Right lobe of liver (tissue), 6 donors: ENCODE results near the gene CHCHD1. TPM values are rescaled to one million over a fixed set of nuclear protein-coding genes. Genes with fewer than 3 reads are reported as not detected.
"Not testable (repeated sequence)": the region's sequence is repeated elsewhere in the genome, so short reads cannot be mapped to it uniquely, and the experiment has no call there.

Source experiments
- ATAC-seq, 4 donors: fragments of 200-7000 bp; cut with Tn5 transposase; one replicate each; pipeline ENCODE4 v1.9.1; 2020; ENCODE audit warnings: mild to moderate bottlenecking in 4 of 4, moderate library complexity in 4 of 4
- DNase-seq, 3 donors: peaks; one replicate each; pipeline ENCODE4 v3.0.0-alpha.2; 2020
- H3K27ac ChIP-seq, 3 donors: fragments of 200-600 bp; one replicate each; pipeline ENCODE4 v1.8.0; 2022
- H3K27me3 ChIP-seq, 2 donors: fragments of 200-600 bp; one replicate each; pipeline ENCODE4 v1.8.0; 2022
- H3K36me3 ChIP-seq, 4 donors: fragments of 200-600 bp; sonication (generic) in 1 of 4; one replicate each; pipeline versions ENCODE4 v1.5.1 to v1.8.0; 2017 to 2022; ENCODE audit warnings: control low read depth in 1 of 4
- H3K4me1 ChIP-seq, 4 donors: fragments of 200-600 bp; sonication (generic) in 1 of 4; one replicate each; pipeline versions ENCODE4 v1.5.1 to v1.8.0; 2017 to 2022; ENCODE audit warnings: control low read depth in 1 of 4
- H3K4me3 ChIP-seq, 3 donors: fragments of 200-600 bp; one replicate each; pipeline ENCODE4 v1.8.0; 2022
- H3K9me3 ChIP-seq, 4 donors: fragments of 200-600 bp; sonication (generic) in 1 of 4; one replicate each; pipeline versions ENCODE4 v1.5.1 to v1.8.0; 2017 to 2022; ENCODE audit warnings: control low read depth in 1 of 4
- POLR2A ChIP-seq: fragments of 450-650 bp; IDR thresholded peaks from one replicate; pipeline ENCODE4 v1.6.1; 2017; ENCODE audit warnings: antibody characterized with exemption, mild to moderate bottlenecking
- WGBS: methylation state at CpG from one replicate; pipeline ENCODE4 v1.1.6; 2018; ENCODE audit warnings: low coverage, low lambda C conversion rate; ENCODE audit not compliant: insufficient coverage; ENCODE audit errors: missing lambda C conversion rate; 5-methylcytosine and 5-hydroxymethylcytosine counted together
- intact Hi-C, 2 donors: fragments of 100-400 bp; cut with DNase I; formaldehyde crosslinking; loops; one replicate each; pipeline versions ENCODE4 v1.11.2 to v1.14.1; 2022
- total RNA-seq, 6 experiments: library from RNA; depleted of rRNA in 2 of 6; stranded (reverse); fragments of >200 nt in 2 of 6; fragmentation: NEBNext Ultra II Directional in 3 of 6; extraction: Animal tissue kit (Norgen Biotek cat#: 25700) in 3 of 6; gene quantifications; one replicate each; pipeline versions ENCODE4 v1.1.0 to v1.2.4, GENCODE V29; 2016 to 2023
- TF ChIP-seq, protein P1 (sequence below), 4 donors: fragments of 200-600 bp in 3 of 4; fragments of 450-650 bp in 1 of 4; IDR thresholded peaks; one replicate each; pipeline versions ENCODE4 v1.5.1 to v1.8.0; 2016 to 2022; ENCODE audit warnings: antibody characterized with exemption in 4 of 4, mild to moderate bottlenecking in 2 of 4
- donor health status: DM: no; HTN: yes; CAD: no.
- donor health status: DM: no; HTN: no; CAD: no.
- donor health status: DM: no; HTN: no; CAD: no.
- donor health status: DM: no; HTN: yes; CAD: no.
- donor health status: DM: no; HTN: yes; CAD: no.

CHCHD1 gene
- total RNA-seq, 6 experiments from 2014 or later: 13.0 to 25.1 (median 17.4) TPM

DNA sequence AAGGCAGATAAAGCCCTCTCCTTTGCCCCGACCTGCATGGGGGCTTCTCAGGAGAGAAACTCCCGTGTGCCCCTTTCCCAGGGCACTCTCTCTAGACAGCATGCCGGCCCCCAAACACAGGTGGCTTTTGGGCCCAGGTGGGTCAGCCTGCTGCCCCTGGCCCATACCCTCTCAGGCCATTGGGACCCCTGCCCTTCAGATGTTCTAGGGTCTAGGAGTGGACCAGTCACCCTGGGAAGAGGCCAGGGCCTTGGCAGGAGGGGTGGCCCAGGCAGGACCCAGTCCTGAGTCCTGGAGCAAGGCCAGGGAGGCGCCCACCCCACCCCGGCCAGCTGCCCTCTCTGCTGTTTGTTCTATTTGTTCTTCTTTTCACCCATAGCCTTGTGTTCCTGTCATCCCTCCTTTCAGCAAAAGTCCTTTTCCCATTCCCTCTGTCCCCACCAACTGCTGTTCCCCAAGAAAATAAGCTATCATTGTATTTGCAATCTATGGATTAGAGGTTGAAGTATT, 47.0 kb upstream of the CHCHD1 start:
- TF ChIP-seq, protein P1, sequence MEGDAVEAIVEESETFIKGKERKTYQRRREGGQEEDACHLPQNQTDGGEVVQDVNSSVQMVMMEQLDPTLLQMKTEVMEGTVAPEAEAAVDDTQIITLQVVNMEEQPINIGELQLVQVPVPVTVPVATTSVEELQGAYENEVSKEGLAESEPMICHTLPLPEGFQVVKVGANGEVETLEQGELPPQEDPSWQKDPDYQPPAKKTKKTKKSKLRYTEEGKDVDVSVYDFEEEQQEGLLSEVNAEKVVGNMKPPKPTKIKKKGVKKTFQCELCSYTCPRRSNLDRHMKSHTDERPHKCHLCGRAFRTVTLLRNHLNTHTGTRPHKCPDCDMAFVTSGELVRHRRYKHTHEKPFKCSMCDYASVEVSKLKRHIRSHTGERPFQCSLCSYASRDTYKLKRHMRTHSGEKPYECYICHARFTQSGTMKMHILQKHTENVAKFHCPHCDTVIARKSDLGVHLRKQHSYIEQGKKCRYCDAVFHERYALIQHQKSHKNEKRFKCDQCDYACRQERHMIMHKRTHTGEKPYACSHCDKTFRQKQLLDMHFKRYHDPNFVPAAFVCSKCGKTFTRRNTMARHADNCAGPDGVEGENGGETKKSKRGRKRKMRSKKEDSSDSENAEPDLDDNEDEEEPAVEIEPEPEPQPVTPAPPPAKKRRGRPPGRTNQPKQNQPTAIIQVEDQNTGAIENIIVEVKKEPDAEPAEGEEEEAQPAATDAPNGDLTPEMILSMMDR (IDR thresholded peaks at IDR 0.05): no peak
- TF ChIP-seq POLR2A: no peak
- DNase-seq (no peak), ATAC-seq (no peak)
- Histone ChIP-seq H3K9me3 (no peaks in the 10 kb centered on the region), H3K27ac (no peak overlapping the region), H3K36me3 (peaks cover 0 to 10% (median 0%) of the 10 kb centered on the region in 4 donors), H3K27me3 (no peaks in the 10 kb centered on the region), H3K4me3 (no peak overlapping the region), H3K4me1 (peaks cover 0 to 12% (median 4%) of the 10 kb centered on the region in 4 donors)
- 33% methylated on average over 1 of the region's 5 CpGs for WGBS
- intact Hi-C loops: no loop called here

DNA sequence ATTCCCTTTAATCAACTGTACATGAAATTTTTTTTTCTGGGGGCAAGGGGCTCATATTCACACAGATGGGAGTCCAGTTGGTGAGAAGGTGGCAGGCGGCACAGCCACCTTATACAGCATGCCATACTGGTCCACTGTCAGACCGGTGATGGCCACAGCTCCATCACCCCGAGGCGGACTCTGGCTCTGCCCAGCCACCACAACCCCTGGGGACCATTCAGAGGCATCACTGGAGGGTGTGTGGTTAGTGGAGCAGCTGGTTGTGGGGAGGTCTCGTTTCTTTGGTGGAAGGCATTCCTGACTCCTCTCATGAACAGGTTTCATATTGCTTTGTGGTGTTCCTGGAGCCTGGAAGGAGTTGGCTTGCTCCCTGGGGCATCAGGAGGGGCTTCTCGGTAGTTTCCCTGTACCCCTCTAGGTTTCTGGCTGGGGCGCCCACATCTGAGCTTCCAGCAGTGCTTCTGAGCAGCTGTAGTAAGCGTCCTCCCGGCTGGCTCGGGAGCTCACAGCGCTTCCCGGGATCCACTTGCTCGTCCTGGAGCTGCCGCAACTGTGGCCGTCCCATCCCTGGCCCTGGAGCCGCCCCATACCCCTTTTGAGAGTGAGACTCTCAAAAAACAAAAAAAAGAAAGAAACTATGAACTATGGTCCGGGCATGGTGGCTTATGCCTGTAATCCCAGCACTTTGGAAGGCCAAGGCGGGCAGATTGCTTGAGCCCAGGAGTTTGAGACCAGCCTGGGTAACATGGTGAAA, 41.2 kb upstream of the CHCHD1 start:
- intact Hi-C loops, H3K9me3 ChIP-seq: not testable (repeated sequence)
- WGBS: 98% methylated on average over 6 of the region's 18 CpGs

DNA sequence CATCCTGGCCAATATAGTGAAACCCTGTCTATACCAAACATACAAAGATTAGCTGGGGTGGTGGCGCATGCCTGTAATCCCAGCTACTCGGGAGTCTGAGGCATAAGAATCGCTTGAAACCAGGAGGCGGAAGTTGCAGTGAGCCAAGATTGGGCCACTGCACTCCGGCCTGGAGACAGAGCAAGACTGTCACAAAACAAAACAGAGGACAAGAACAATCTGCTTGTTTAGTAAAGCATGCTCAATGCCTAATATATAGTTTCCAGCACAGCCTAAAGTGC, 39.5 kb upstream of the CHCHD1 start:
- TF ChIP-seq POLR2A: no peak
- TF ChIP-seq, protein P1 (IDR thresholded peaks at IDR 0.05): no peak
- Histone ChIP-seq H3K4me1 (peaks cover 0 to 23% (median 7%) of the 10 kb centered on the region in 4 donors), H3K27ac (no peak overlapping the region), H3K4me3 (no peak overlapping the region), H3K36me3 (peaks cover 0 to 12% (median 4%) of the 10 kb centered on the region in 4 donors), H3K9me3 (no peaks in the 10 kb centered on the region), H3K27me3 (no peaks in the 10 kb centered on the region)
- WGBS: 90% methylated on average over 5 of the region's 5 CpGs
- no peak for DNase-seq
- intact Hi-C loops: no loop called here
- ATAC-seq: no peak

More for the DNA sequence above, 41.2 kb upstream of the CHCHD1 start:
- H3K36me3 ChIP-seq, H3K27ac ChIP-seq, DNase-seq, H3K27me3 ChIP-seq, H3K4me3 ChIP-seq, ATAC-seq: not testable (repeated sequence)
- H3K4me1 ChIP-seq: peaks cover 0 to 16% (median 7%) of the 10 kb centered on the region in 4 donors

DNA sequence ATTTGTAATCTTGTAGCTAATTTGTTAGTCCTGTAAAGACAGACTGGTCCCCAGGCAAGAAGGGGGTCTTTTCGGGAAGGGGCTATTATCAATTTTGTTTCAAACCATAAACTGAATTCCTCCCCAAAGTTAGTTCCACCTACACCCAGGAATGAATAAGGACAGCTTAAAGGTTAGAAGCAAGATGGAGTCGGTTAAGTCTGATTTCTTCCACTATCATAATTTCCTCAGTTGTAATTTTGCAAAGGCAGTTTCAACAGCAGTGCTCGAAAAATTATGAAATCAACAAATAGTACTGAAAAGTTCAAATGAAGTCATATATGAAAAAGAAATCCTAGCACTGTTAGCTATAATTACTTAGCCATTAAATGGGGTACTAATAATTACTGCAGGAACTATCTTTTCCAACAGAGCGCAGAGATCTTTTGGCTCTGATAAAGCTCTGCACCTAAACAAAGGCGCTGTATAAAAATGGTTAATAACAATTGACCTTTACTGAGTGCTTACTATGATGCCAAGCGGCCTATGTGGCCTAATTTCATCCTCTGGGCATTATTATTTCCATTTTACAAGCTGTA, 38.4 kb upstream of the CHCHD1 start:
- DNase-seq: no peak
- H3K27me3 ChIP-seq: no peaks in the 10 kb centered on the region
- no peaks in the 10 kb centered on the region for H3K9me3 ChIP-seq
- TF ChIP-seq, protein P1 (IDR thresholded peaks at IDR 0.05): no peak
- TF ChIP-seq POLR2A: no peak
- peaks cover 0 to 23% (median 7%) of the 10 kb centered on the region in 4 donors for H3K4me1 ChIP-seq
- peak overlapping the region; percentile 86 to 90 (median 87) for H3K27ac ChIP-seq
- peak overlapping the region; percentile 83 to 91 (median 86) for H3K4me3 ChIP-seq
- H3K36me3 ChIP-seq: peaks cover 0 to 17% (median 9%) of the 10 kb centered on the region in 4 donors
- WGBS: 32% methylated on average over 6 of the region's 6 CpGs
- intact Hi-C loops: no loop called here
- ATAC-seq: peak in 1 of 4 donors; percentile 2
